GM18517 (cell line): ENCODE data around the gene PYGO1.
"Not testable (repeated sequence)": the region's sequence is repeated elsewhere in the genome, so short reads cannot be mapped to it uniquely, and the experiment has no call there.

Experiments
- ATAC-seq: cut with Tn5 transposase; IDR thresholded peaks from one replicate; pipeline ENCODE4 v1.9.1; 2021; ENCODE audit warnings: mild to moderate bottlenecking, moderate library complexity; ENCODE audit not compliant: unreplicated experiment

The PYGO1 gene

DNA sequence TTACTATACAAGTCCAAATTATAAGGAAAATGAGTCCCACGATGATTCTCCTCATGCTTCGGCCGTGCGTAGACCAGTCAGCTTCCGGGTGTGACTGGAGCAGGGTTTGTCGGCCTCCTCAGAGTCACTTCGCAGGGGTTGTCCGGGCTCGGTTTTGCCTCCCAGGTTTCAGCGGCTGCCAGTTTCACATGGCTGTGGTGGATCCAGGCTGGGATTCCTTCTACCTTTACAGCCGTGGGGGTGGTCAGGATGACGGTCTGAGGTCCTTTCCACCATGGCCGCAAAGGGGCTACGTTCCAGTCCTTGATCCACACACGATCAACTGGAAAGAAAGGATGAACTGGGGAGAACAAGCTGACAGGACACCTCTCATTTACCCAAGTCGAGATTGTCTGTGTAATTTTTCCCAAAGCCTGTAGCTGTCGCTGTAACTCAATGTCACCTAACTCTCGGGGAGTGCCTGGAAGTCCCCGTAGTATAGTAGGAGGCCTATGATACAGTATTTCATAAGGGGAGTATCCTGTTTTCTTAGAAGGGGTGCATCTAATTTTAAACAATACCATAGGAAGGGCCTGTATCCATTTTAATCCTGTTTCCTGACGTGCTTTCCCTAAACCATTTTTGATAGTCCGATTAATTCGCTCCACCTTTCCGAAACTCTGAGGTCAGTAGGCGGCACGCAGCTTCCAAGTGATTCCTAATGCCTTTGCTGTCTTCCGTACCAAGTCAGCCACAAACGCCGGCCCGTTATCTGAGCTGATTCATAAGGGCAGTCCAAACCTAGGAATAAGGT, 74.3 kb downstream of the PYGO1 start:
- ATAC-seq: not testable (repeated sequence)

DNA sequence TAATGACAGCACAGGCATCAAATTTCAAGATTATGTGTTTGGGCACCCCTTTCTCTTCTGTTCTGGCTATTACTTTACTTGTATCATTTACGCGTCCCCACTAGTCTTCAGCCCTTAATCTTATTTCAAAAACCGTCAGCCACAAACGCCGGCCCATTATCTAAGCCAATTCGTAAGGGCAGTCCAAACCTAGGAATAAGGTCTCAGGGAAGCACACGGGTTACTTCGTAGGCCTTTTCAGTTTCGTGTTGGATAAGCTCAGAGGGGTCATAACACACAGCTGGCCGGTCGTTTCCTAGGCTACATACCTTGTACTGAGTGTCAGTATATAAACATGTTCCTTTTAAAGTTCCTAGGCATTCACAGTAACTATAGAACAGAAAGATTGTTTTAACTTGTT, 75.0 kb downstream of the PYGO1 start:
- no peak for ATAC-seq

DNA sequence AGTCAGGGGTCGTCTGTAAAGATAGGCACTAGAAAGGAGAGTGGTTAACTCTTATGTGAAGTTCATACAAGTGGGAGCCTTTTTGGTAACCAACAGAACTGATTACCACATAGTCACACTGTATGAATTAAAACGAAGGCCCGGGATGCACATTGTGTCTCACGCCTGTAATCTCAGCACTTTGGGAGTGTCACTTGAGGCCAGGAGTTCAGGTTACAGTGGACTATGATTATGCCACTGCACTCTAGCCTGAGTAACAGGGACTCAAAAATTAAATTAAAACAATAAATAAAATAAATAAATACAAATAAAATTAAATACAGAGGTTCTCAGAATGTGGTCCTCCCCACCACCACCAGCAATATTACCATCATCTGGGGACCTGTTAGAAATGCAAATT, 80.6 kb downstream of the PYGO1 start:
- no peak for ATAC-seq

DNA sequence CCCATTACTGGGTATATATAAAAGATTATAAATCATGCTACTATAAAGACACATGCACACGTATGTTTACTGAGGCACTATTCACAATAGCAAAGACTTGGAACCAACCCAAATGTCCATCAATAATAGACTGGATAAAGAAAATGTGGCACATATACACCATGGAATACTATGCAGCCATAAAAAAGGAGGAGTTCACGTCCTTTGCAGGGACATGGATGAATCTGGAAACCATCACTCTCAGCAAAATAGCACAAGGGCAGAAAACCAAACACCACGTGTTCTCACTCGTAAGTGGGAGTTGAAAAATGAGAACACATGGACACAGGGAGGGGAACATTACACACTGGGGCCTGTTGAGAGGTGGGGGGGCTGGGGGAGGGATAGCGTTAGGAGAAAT, 82.7 kb downstream of the PYGO1 start:
- ATAC-seq: not testable (repeated sequence)

DNA sequence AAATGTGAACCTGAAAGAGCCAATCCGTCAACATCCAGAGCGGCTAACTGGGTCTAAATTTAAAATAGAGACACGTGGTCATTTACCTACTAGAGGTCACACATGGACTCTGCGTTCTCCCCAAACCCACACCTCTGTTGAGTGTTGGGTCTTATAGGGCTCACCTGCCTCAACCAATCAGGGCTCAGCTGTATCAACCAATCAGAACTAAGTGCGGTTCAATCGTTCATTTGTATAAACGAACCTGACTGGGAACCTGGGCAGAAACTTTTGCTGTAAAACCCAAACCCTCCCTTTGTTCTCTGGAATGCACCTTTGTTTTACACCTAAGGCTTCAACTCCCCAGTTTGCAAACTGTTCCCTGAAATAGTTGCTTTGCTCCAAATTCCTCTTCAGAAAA, 89.0 kb downstream of the PYGO1 start:
- no peak for ATAC-seq

DNA sequence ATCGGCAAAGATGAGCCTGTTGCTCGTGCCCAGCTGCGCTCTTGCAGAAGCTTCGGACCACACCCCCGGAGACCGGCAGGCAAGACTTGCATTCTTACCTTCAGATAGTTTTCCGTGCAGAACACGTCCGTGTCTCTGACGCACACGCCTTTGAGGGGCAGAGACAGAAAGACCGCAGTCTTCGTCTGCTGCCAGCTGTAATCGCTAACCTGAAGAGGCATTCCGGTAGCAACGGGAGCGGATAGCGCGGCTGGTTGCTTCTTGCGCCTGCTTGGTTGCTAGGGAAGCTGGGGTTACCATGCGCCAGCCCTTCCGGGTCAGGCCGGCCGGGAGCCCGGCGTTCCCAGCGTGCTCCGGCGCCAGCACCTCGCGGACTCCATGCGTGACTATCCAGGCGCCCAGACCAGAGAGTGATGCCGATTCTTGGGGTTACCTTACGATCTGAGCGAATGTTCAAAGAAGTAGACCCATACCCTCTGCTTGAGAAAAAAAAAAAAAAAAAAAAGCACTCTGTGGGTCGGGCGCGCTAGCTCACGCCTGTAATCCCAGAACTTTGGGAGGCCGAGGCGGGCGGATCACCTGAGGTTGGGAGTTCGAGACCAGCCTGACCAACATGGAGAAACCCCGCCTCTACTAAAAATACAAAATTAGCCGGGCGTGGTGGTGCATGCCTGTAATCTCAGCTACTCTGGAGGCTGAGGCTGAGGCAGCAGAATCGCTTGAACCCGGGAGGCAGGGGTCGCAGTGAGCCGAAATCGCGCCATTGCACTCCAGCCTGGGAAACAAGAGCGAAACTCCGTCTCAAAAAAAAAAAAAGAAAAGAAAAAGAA, 89.8 kb downstream of the PYGO1 start:
- peak; percentile 97 for ATAC-seq

DNA sequence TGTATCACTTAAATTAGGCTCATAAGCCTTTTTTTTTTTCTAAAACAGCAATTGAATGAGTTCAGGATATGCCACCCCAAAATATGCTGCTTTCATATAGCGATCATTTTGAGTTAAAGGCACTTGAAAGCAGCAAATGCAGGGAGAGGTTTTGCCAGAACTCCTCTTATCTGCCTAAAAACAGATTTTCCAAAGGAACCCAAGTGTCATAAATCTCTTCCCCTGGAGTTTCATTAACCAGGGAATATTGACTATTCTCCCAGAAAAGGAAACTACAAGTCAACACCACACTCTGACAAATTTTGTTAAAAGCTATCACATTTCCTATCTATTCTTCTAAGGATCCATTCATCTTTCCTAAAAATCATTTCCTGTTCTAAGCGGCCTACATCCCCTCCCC, 91.4 kb downstream of the PYGO1 start:
- ATAC-seq: no peak

DNA sequence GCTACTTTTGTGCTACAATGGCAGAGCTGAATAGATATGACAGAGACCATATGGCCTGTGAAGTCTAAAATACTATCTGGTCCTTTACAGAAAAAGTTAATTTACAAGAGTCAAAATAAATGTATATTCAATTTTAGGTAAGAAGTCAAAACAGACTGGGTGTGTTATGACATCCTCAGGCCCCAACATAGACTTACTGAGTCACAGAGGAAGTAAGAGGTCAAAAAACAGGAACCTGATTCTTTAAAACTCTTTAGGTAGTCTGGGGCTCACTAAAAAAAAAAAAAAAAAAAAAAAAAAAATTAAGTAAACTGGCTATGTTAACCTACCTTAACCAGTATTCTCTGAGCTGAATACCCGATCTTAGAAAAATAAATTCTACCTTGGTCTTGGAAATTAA, 93.2 kb downstream of the PYGO1 start:
- no peak for ATAC-seq

DNA sequence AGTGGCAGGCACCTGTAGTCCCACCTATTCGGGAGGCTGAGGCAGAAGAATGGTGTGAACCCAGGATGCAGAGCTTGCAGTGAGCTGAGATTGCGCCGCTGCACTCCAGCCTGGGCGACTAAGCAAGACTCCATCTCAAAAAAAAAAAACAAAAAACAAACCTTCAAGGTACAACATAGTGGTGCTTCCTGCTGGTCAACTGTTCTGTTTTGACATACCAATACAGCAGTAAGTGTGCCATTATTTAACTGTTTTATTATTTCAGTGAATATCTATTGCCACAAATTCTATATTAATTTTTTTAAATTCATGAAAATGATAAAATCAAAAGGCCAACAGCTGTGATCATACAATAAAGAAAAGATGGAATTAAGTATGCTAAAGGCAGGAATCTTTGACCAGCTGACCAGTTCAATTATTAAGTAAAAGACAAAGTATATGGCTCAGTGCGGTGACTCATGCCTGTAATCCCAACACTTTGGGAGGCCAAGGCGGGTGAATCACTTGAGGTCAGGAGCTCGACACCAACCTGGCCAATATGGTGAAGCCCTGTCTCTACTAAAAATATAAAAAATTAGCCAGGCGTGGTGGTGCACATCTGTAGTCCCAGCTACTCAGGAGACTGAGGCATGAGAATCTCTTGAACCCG, 99.1 kb downstream of the PYGO1 start:
- not testable (repeated sequence) for ATAC-seq
